ENCODE results near the gene APOL6.
A peak's percentile ranks its signal among the peaks of the same experiment; 100 is the strongest.

The APOL6 gene

GRCh38 chr22:35628732-35629131 lies 19.5 kb upstream of the APOL6 start:
- H3K4me1 ChIP-seq (ENCODE audit: control insufficient read depth, insufficient read depth, low read length): no peaks in the 10 kb centered on the region
- ChIA-PET POLR2A (no interaction called here), CTCF (interaction anchor here (0.6 to 3.5 kb wide), 7 partner anchors 9 to 592 kb away, joined by 3 to 13 read pairs (median 3); no protein-coding TSS in a partner anchor)
- no peaks in the 10 kb centered on the region for H3K36me3 ChIP-seq (ENCODE audit: control insufficient read depth in 2 of 2, insufficient read depth in 1 of 2, low read length in 2 of 2)
- no peak overlapping the region for H3K27ac ChIP-seq (ENCODE audit: extremely low read depth, low read depth, low read length)
- TF ChIP-seq ZNF514 (tag by site-specific recombination; IDR thresholded peaks at IDR 0.05) (no peak), ZNF521 (tag by site-specific recombination; IDR thresholded peaks at IDR 0.05) (no peak), ZNF426 (tag by site-specific recombination; IDR thresholded peaks at IDR 0.05) (no peak), ZNF394 (tag by site-specific recombination; IDR thresholded peaks at IDR 0.05; ENCODE audit: borderline replicate concordance) (no peak), RBAK (tag by site-specific recombination; IDR thresholded peaks at IDR 0.05) (peak; percentile 77; the same call in 1 of the 2 replicates), ZFHX2 (tag by site-specific recombination; conservative IDR thresholded peaks at IDR 0.05) (no peak), ZNF747 (tag by site-specific recombination; IDR thresholded peaks at IDR 0.05) (no peak)
- H3K4me3 ChIP-seq (ENCODE audit: low read depth, low read length): no peak overlapping the region
- H3K9me3 ChIP-seq (ENCODE audit: control insufficient read depth, insufficient read depth, low read depth, low read length): no peaks in the 10 kb centered on the region

GRCh38 chr22:35629406-35630216 lies 18.6 kb upstream of the APOL6 start:
- no peaks in the 10 kb centered on the region for H3K36me3 ChIP-seq (ENCODE audit: control insufficient read depth in 2 of 2, insufficient read depth in 1 of 2, low read length in 2 of 2)
- POLR2A ChIA-PET: no interaction called here
- CTCF ChIA-PET: interaction anchor here (0.7 to 1.7 kb wide), 9 partner anchors 8 to 506 kb away, joined by 3 to 7 read pairs (median 3); no protein-coding TSS in a partner anchor
- H3K9me3 ChIP-seq (ENCODE audit: control insufficient read depth, insufficient read depth, low read depth, low read length): no peaks in the 10 kb centered on the region
- no peaks in the 10 kb centered on the region for H3K4me1 ChIP-seq (ENCODE audit: control insufficient read depth, insufficient read depth, low read length)
- H3K27ac ChIP-seq (ENCODE audit: extremely low read depth, low read depth, low read length): no peak overlapping the region
- no peak overlapping the region for H3K4me3 ChIP-seq (ENCODE audit: low read depth, low read length)
- TF ChIP-seq OVOL3 (tag by site-specific recombination; IDR thresholded peaks at IDR 0.05): no peak
- no peak for TF ChIP-seq ZSCAN18 (tag by site-specific recombination; IDR thresholded peaks at IDR 0.05)
- TF ChIP-seq PRDM10 (tag by site-specific recombination; IDR thresholded peaks at IDR 0.05): no peak
- TF ChIP-seq ZNF623 (tag by site-specific recombination; IDR thresholded peaks at IDR 0.05): no peak
- no peak for TF ChIP-seq ZNF555 (tag by site-specific recombination; conservative IDR thresholded peaks at IDR 0.05)
- no peak for TF ChIP-seq YY2 (tag by site-specific recombination; IDR thresholded peaks at IDR 0.05)
- TF ChIP-seq ZNF501 (tag by site-specific recombination; IDR thresholded peaks at IDR 0.05): no peak
- TF ChIP-seq ZNF26 (tag by site-specific recombination; IDR thresholded peaks at IDR 0.05): no peak
- TF ChIP-seq GLIS2 (tag by site-specific recombination; IDR thresholded peaks at IDR 0.05): peak; percentile 34; the same call in 1 of the 2 replicates
- no peak for TF ChIP-seq ZNF341 (tag by site-specific recombination; IDR thresholded peaks at IDR 0.05; ENCODE audit: low read depth)
- peak; percentile 73 for TF ChIP-seq GLIS1 (tag by site-specific recombination; IDR thresholded peaks at IDR 0.05)
- 0 out of 2 replicates have a peak, but pooled peaks have one; percentile 21 for TF ChIP-seq ZBTB20 (tag by site-specific recombination; IDR thresholded peaks at IDR 0.05)
- peak; percentile 37; the same call in 1 of the 2 replicates for TF ChIP-seq ZIC2 (tag by site-specific recombination; IDR thresholded peaks at IDR 0.05)
- no peak for TF ChIP-seq ZBTB8A (tag by site-specific recombination; IDR thresholded peaks at IDR 0.05)
- peak; percentile 53; the same call in 1 of the 2 replicates for TF ChIP-seq PATZ1 (tag by site-specific recombination; IDR thresholded peaks at IDR 0.05)
- peak; percentile 60; the same call in 1 of the 2 replicates for TF ChIP-seq KLF1 (tag by site-specific recombination; IDR thresholded peaks at IDR 0.05)
- TF ChIP-seq ZNF274 (IDR thresholded peaks at IDR 0.05; ENCODE audit: low read length): no peak
- TF ChIP-seq ZNF274 (tag by site-specific recombination; IDR thresholded peaks at IDR 0.05; ENCODE audit: borderline replicate concordance): no peak
